ENCODE results near the gene CFAP69.

Gene CFAP69

GRCh38 chr7:90270431-90271178 lies 25.6 kb downstream of the CFAP69 start:
- TF ChIP-seq ZFX (IDR thresholded peaks at IDR 0.05; ENCODE audit: borderline replicate concordance) (no peak), CTCF (IDR thresholded peaks at IDR 0.05) (no peak)
- H3K27ac ChIP-seq, result no peak overlapping the region

GRCh38 chr7:90271753-90272152 lies 26.8 kb downstream of the CFAP69 start:
- no peak for TF ChIP-seq ZFX (IDR thresholded peaks at IDR 0.05; ENCODE audit: borderline replicate concordance)
- no peak for TF ChIP-seq CTCF (IDR thresholded peaks at IDR 0.05)
- H3K27ac ChIP-seq, result no peak overlapping the region

- no peak overlapping the region for H3K27ac ChIP-seq
- no peak for TF ChIP-seq ZFX (IDR thresholded peaks at IDR 0.05; ENCODE audit: borderline replicate concordance)
- no peak for TF ChIP-seq CTCF (IDR thresholded peaks at IDR 0.05)
Observed at GRCh38 chr7:90272242-90272641, 27.3 kb downstream of the CFAP69 start.

GRCh38 chr7:90274161-90274560 lies 29.2 kb downstream of the CFAP69 start:
- H3K27ac ChIP-seq, result no peak overlapping the region
- TF ChIP-seq ZFX (IDR thresholded peaks at IDR 0.05; ENCODE audit: borderline replicate concordance) (no peak), CTCF (IDR thresholded peaks at IDR 0.05) (no peak)

- no peak for TF ChIP-seq ZFX (IDR thresholded peaks at IDR 0.05; ENCODE audit: borderline replicate concordance)
- no peak for TF ChIP-seq CTCF (IDR thresholded peaks at IDR 0.05)
- H3K27ac ChIP-seq, result peak overlapping the region; percentile 9; the same call in 1 of the 2 replicates
Observed at GRCh38 chr7:90276033-90276728, 31.2 kb downstream of the CFAP69 start.

- TF ChIP-seq ZFX (IDR thresholded peaks at IDR 0.05; ENCODE audit: borderline replicate concordance), result no peak
- no peak for TF ChIP-seq CTCF (IDR thresholded peaks at IDR 0.05)
Observed at GRCh38 chr7:90288154-90288553, 43.2 kb downstream of the CFAP69 start.

More at GRCh38 chr7:90288154-90288553, 43.2 kb downstream of the CFAP69 start:
- H3K27ac ChIP-seq, result no peak overlapping the region
